Panc1 (cell line): ENCODE measurements around the gene MAD1L1. TPM values are rescaled to one million over a fixed set of nuclear protein-coding genes. Genes with fewer than 3 reads are reported as not detected.

Experiments
- ATAC-seq: fragments of 200-7000 bp; cut with Tn5 transposase; 2 replicates; pipeline ENCODE4 v1.9.1; 2020; ENCODE audit warnings: mild to moderate bottlenecking, moderate library complexity
- BruUV-seq: library from RNA; stranded (reverse); fragments of 400-500 nt; replicated peaks from 2 replicates; lab custom pipeline; 2021; lab: Mats Ljungman, UMichigan
- CTCF ChIA-PET: fragments of 300-600 bp; sonication (Branson Sonifier 250); formaldehyde crosslinking; loops from one replicate; lab custom pipeline; 2022; ENCODE audit warnings: antibody characterized with exemption; lab: Charles Lee
- POLR2A ChIA-PET: fragments of 300-600 bp; sonication (Branson Sonifier 250); formaldehyde crosslinking; loops from one replicate; lab custom pipeline; 2022; ENCODE audit warnings: antibody characterized with exemption; lab: Charles Lee
- DNase-seq: peaks from one replicate; pipeline ENCODE4 v3.0.0-alpha.2; 2010; ENCODE audit warnings: low read depth, low spot score
- H3K27ac ChIP-seq: 2 replicates; pipeline ENCODE4 v1.5.1; 2011; ENCODE audit warnings: mild to moderate bottlenecking, low read length, inconsistent platforms
- H3K27me3 ChIP-seq: fragments of 200-500 bp; sonication (Bioruptor generic); 2 replicates; pipeline ENCODE4 v1.6.0; 2014; ENCODE audit warnings: low read length, inconsistent platforms; ENCODE audit not compliant: control insufficient read depth, insufficient read depth
- H3K36me3 ChIP-seq: fragments of 200-500 bp; sonication (Bioruptor generic); 2 replicates; pipeline ENCODE4 v1.5.1; 2014; ENCODE audit warnings: inconsistent platforms, mild to moderate bottlenecking, low read length, moderate library complexity; ENCODE audit not compliant: control insufficient read depth, insufficient read depth
- H3K4me1 ChIP-seq: 2 replicates; pipeline ENCODE4 v1.5.1; 2011; ENCODE audit warnings: inconsistent platforms, mild to moderate bottlenecking, low read length, moderate library complexity; ENCODE audit not compliant: control insufficient read depth, insufficient read depth
- H3K4me3 ChIP-seq, 2 experiments: 2 replicates each; pipeline ENCODE4 v1.5.1; 2011 to 2012; ENCODE audit warnings: low read depth in 2 of 2, low read length in 2 of 2, mild to moderate bottlenecking in 2 of 2, inconsistent platforms in 1 of 2, moderate library complexity in 1 of 2
- H3K9me3 ChIP-seq: fragments of 200-500 bp; sonication (Bioruptor generic); 2 replicates; pipeline ENCODE4 v1.5.1; 2014; ENCODE audit warnings: low read depth, mild to moderate bottlenecking, inconsistent platforms, low read length, moderate library complexity; ENCODE audit not compliant: control insufficient read depth, insufficient read depth
- POLR2AphosphoS5 ChIP-seq: IDR thresholded peaks from 2 replicates; pipeline ENCODE4 v1.6.1; 2012; ENCODE audit warnings: mild to moderate bottlenecking, low read depth, low read length, moderate library complexity
- SIN3A ChIP-seq: IDR thresholded peaks from 2 replicates; pipeline ENCODE4 v1.6.1; 2012; ENCODE audit warnings: low read depth, mild to moderate bottlenecking, low read length, moderate library complexity, borderline replicate concordance; ENCODE audit not compliant: insufficient read depth
- TCF7L2 ChIP-seq: IDR thresholded peaks from 2 replicates; pipeline ENCODE4 v1.6.1; 2011; ENCODE audit warnings: mild to moderate bottlenecking, low read depth, low read length, inconsistent platforms
- in situ Hi-C: cut with HindIII; loops from 2 replicates; pipeline ENCODE4 v1.10.0; 2016; ENCODE audit warnings: low sequenced_read_pairs, low pct_unique_long_range_greater_than_20kb
- intact Hi-C: fragments of 100-400 bp; cut with micrococcal nuclease; formaldehyde crosslinking; loops from one replicate; pipeline ENCODE4 v1.10.0; 2022; ENCODE audit not compliant: unreplicated experiment
- total RNA-seq: library from RNA; stranded (reverse); gene quantifications from one replicate; pipeline ENCODE4 v1.2.1, GENCODE V29; 2021; ENCODE audit not compliant: unreplicated experiment
- TF ChIP-seq, protein P1 (sequence below), 2 experiments: IDR thresholded peaks; 2 replicates each; pipeline ENCODE4 v1.6.1; 2011 to 2012; ENCODE audit warnings: low read depth in 2 of 2, control low read depth in 1 of 2, low read length in 1 of 2, mild to moderate bottlenecking in 1 of 2, moderate library complexity in 1 of 2; ENCODE audit not compliant: insufficient read depth in 1 of 2
- TF ChIP-seq, protein P2 (sequence below): fragments of 450-650 bp; IDR thresholded peaks from 2 replicates; pipeline ENCODE4 v1.5.1; 2017; ENCODE audit warnings: mild to moderate bottlenecking

MAD1L1 gene
- total RNA-seq, 1 experiment from 2014 or later = 70.8 TPM

DNA sequence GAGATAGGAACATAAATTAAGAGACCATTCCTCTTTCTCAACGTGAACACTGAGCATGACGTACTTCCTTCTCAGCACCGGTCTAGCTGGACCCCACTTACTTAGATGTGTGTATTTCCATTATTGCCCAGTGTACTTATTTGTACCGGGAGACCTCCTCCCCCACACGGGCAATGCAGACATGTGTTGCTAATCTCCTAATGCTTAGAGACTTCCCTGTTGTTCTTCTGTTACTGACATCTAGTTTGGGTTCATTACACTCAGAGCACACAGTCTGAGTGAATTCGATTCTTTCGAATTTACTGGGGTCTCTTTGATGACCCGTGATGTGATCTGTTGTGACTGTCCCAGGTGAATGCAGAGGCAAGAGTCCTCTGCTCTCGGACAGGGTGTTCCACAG, 260.0 kb downstream of the MAD1L1 start:
- ChIA-PET CTCF (no interaction called here), POLR2A (no interaction called here)
- intact Hi-C loops (no loop called here), in situ Hi-C loops (no loop called here)
- no peaks in the 10 kb centered on the region for H3K9me3 ChIP-seq
- H3K36me3 ChIP-seq = no peaks in the 10 kb centered on the region
- no peak overlapping the region for H3K4me3 ChIP-seq
- no peak for DNase-seq
- BruUV-seq = no TSS peak
- H3K4me1 ChIP-seq = no peaks in the 10 kb centered on the region
- H3K27me3 ChIP-seq = no peaks in the 10 kb centered on the region
- no peak for TF ChIP-seq POLR2AphosphoS5
- TF ChIP-seq, protein P1, sequence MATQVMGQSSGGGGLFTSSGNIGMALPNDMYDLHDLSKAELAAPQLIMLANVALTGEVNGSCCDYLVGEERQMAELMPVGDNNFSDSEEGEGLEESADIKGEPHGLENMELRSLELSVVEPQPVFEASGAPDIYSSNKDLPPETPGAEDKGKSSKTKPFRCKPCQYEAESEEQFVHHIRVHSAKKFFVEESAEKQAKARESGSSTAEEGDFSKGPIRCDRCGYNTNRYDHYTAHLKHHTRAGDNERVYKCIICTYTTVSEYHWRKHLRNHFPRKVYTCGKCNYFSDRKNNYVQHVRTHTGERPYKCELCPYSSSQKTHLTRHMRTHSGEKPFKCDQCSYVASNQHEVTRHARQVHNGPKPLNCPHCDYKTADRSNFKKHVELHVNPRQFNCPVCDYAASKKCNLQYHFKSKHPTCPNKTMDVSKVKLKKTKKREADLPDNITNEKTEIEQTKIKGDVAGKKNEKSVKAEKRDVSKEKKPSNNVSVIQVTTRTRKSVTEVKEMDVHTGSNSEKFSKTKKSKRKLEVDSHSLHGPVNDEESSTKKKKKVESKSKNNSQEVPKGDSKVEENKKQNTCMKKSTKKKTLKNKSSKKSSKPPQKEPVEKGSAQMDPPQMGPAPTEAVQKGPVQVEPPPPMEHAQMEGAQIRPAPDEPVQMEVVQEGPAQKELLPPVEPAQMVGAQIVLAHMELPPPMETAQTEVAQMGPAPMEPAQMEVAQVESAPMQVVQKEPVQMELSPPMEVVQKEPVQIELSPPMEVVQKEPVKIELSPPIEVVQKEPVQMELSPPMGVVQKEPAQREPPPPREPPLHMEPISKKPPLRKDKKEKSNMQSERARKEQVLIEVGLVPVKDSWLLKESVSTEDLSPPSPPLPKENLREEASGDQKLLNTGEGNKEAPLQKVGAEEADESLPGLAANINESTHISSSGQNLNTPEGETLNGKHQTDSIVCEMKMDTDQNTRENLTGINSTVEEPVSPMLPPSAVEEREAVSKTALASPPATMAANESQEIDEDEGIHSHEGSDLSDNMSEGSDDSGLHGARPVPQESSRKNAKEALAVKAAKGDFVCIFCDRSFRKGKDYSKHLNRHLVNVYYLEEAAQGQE (IDR thresholded peaks at IDR 0.05; ENCODE audit: insufficient read depth in 1 of 2, low read depth in 2 of 2, low read length in 1 of 2) = no peak
- H3K27ac ChIP-seq = no peak overlapping the region
- no peak for ATAC-seq

DNA sequence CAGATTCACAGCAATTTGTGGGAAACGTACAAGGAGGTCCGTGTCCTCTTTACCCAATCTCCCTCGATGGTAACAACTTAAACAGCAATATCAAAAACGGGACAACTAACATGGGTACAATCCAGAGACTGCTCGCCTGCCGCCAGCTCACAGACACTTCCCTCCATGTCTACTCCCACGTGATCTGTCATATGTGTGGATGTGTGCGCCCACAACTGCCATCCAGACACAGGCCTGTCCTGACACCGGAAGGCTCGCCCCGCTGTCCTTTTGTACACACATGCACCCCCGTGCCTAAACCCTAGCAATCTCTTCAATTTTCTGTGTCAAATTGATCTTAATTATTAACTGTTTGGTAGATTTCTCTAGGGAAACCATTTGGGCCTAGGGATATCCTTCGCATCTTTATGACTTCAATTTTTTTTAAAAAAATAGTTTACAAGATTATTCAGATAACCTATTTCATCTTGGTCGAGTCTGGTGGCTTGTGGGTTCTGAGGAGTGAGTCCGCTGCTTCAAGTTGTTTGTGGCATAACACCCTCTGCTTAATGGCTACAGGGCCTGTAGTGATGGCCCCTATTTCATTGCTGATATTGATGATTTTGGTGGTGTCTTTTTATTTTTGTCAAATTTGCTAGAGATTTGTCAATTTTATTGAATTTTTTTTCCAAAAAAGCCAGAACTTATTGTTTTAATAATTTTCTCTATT, 260.6 kb downstream of the MAD1L1 start:
- DNase-seq (no peak), ATAC-seq (no peak)
- intact Hi-C loops = no loop called here
- no peaks in the 10 kb centered on the region for H3K4me1 ChIP-seq
- TF ChIP-seq, protein P2, sequence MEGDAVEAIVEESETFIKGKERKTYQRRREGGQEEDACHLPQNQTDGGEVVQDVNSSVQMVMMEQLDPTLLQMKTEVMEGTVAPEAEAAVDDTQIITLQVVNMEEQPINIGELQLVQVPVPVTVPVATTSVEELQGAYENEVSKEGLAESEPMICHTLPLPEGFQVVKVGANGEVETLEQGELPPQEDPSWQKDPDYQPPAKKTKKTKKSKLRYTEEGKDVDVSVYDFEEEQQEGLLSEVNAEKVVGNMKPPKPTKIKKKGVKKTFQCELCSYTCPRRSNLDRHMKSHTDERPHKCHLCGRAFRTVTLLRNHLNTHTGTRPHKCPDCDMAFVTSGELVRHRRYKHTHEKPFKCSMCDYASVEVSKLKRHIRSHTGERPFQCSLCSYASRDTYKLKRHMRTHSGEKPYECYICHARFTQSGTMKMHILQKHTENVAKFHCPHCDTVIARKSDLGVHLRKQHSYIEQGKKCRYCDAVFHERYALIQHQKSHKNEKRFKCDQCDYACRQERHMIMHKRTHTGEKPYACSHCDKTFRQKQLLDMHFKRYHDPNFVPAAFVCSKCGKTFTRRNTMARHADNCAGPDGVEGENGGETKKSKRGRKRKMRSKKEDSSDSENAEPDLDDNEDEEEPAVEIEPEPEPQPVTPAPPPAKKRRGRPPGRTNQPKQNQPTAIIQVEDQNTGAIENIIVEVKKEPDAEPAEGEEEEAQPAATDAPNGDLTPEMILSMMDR = no peak
- TF ChIP-seq, protein P1 (IDR thresholded peaks at IDR 0.05; ENCODE audit: insufficient read depth in 1 of 2, low read depth in 2 of 2, low read length in 1 of 2) = no peak
- TF ChIP-seq SIN3A (no peak), TCF7L2 (no peak)
- ChIA-PET CTCF (no interaction called here), POLR2A (no interaction called here)
- no peaks in the 10 kb centered on the region for H3K36me3 ChIP-seq
- no TSS peak for BruUV-seq
- H3K9me3 ChIP-seq = no peaks in the 10 kb centered on the region
- no peak overlapping the region for H3K27ac ChIP-seq
- no peak overlapping the region for H3K4me3 ChIP-seq
- no peaks in the 10 kb centered on the region for H3K27me3 ChIP-seq
- in situ Hi-C loops = no loop called here
